GM04503 (cell line): ENCODE data around the gene SRP14.
"Not testable (repeated sequence)": the region's sequence is repeated elsewhere in the genome, so short reads cannot be mapped to it uniquely, and the experiment has no call there.

Experiments used
- DNase-seq: peaks from one replicate; pipeline ENCODE4 v3.0.0-alpha.2; 2012; ENCODE audit warnings: low read depth

The SRP14 gene

DNA sequence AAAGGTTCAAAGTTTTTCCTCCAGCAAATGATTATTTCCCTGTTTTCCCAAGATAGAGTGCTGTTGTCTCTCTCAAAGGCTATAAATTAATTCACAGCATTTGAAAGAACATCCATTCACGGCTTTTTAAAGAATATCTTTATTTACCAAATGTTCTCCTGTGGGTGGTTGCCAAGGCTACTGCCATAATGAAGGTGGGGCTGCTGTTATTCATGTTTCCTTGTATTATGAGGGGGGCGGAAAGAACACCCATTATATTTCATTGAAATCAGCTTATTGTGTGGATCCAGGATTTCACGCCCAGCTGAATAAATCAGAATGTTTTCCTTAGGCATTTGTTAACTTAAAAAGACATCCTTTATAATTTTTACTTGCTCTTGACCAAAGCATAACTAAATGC is 10.1 kb downstream of the SRP14 start:
- no peak for DNase-seq

DNA sequence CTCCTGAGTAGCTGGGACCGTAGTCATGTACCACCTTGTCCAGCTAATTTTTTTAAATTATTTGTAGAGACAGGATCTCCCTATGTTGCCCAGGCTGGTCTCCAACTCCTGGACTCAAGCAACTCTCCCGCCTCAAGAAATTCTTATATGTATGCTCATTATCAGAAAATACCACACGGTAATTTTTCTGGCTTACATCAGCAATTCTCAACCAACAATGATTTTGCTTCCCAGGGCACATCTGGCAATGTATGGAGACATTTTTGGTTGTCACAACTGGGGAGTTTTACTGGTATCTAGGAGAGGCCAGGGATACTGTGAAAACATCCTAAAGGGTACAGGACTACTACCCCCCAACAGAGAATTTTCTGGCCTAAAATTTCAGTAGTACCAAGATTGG is 10.8 kb downstream of the SRP14 start:
- no peak for DNase-seq

DNA sequence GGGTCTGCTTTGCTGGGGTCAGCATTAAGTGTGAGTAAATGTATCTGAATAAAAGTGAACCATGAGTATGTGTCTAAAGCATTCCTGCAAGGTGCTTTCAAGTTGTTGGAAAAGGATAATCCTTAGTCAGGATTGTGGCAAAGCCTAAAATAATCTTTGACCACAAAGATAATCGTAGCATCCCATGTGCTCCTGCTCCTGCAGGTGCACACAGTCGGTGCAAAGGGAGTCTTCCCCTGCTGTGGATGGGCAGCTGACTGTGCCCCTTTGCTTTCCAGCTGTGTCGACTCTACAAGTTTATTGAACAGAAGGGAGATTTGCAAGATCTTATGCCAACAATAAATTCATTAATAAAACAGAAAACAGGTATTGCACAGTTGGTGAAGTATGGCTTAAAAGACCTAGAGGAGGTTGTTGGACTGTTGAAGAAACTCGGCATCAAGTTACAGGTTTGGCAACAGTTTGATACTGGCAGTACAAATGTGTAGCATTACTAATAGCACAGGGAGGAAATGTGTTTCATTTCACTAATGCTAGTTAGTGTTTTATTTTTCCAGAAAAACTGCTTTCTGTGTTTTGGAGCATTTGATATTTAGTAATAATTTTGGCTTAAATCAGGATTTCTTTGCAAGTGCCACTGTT is 22.6 kb downstream of the SRP14 start:
- no peak for DNase-seq

GRCh38 chr15:40014390-40014789 is 24.6 kb downstream of the SRP14 start:
- DNase-seq = no peak

DNA sequence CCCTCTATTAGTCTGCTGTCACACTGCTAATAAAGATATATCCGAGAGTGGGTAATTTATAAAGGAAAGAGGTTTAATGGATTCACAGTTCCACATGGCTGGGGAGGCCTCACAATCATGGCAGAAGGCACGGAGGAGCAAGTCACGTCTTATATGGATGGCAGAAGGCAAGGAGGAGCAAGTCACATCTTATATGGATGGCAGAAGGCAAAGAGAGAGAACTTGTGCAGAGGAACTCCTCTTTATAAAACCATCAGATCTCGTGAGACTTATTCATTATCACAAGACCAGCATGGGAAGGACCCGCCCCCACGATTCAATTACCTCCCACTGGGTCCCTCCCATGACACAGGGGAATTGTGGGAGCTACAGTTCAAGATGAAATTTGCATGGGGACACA is 25.6 kb downstream of the SRP14 start:
- DNase-seq = not testable (repeated sequence)

DNA sequence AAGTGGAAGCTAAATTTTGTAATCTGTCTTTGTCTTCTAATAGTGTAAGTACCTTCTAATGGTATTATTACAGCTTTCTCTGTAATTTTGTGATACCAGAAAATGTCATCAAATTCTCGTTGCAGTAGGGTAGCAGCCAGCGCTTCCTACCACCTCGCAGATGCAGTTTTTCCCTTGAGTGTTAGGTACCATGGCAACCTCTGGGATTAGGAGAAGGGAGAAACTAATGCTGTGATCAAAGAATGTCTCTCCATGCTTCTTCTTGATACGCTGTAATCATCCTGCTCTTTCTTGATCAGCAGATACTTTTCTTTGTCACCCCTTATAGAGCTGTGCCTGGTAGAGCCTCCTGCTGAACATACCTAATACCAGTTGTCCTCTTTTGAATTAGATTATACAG is 27.7 kb downstream of the SRP14 start:
- no peak for DNase-seq

DNA sequence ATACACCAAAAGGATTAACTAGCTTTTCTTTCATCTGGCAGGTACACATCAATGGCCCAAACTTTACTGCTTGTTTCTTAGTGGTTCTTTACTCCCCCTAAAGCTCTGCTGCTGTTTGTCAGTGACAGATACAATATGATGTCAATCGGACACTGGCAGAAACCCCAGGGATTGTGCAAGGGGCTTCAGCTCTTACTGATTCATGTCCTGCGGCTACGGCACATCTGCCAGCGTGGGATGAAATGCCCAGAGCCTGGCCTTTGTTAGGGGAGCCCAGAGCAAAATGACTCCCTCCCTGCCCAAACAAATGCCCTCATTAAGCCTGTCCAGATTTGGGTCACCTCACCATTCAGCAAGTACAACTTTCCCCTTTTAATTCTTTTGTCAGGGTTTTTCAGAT is 28.3 kb downstream of the SRP14 start:
- DNase-seq = peak; percentile 73

GRCh38 chr15:40008061-40008765 is 30.8 kb downstream of the SRP14 start:
- DNase-seq = no peak

DNA sequence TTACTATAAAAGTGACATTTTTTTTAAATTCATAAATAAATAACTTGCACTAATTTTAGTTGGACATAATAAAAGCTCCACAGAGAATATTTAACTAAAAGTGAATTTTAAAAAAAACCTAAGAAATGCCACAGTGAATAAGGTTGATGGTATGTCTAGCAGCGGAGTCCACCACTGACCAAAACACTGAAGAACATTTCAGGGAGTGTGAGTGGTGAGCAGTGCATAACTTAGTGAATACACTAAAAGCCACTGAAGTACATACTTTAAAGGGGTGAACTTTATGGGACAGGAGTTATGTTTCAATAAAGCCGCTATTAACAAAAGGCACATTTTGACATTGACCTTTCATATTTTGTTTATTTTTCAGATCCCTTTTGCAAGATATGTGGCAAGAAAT is 32.3 kb downstream of the SRP14 start:
- DNase-seq = peak; percentile 11

DNA sequence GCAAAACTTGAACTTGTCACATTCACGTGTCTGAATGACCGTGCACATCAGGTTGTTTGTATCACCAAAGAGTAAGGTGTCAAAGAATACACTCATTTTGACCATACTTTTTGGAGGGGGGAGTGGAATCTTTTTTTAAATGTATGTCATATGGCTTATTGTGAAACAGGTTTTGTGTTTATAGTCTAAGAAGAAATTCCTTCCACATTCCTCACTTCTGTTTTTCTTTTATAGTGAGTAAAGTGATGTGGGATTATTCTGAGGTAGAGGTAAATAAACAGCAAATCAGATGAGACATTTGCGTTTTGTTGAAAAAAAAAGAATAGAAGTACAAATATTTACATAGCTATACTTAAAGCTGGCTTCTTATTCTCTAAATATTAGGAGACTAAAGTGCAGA is 33.0 kb downstream of the SRP14 start:
- no peak for DNase-seq

- DNase-seq = no peak
These were observed 35.7 kb downstream of the SRP14 start for GRCh38 chr15:40003116-40003916.

GRCh38 chr15:40002295-40002694 is 36.7 kb downstream of the SRP14 start:
- no peak for DNase-seq

DNA sequence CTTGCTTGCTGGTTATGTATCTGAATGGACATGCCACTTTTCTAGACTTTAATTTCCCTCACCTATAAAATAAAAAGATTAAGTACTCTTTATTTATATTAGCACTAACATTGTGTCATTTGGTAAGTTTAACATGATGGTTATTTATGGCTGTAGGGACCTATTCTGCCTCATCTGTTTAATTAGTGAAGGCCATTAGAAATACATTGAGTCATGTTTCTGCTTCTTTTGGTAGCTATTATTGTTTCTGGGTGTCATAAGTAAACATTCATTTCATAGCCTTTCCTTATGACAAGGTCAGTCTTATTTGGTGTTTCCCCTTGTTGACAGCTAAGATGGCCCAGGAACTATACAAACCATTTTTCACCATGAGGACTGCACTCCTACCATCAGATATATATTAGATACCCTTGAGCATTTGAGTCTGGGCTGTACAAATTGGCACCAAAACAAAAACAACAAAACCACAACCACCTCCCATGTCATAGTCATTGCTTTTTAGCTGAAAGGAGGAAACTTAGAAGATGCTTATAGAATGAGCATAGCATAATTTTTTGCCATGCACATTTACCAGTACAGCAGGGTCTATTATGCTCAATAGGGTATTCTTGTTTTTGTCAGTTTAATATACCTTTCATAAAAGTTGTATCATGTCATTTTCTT is 39.3 kb downstream of the SRP14 start:
- DNase-seq = no peak

- no peak for DNase-seq
These were observed 40.4 kb downstream of the SRP14 start for GRCh38 chr15:39998511-39999077.

- DNase-seq = no peak
These were observed 41.3 kb downstream of the SRP14 start for GRCh38 chr15:39997639-39998038.

GRCh38 chr15:39997031-39997430 is 42.0 kb downstream of the SRP14 start:
- DNase-seq = peak; percentile 21

- DNase-seq = not testable (repeated sequence)
These were observed 42.8 kb downstream of the SRP14 start for GRCh38 chr15:39996228-39996627.

DNA sequence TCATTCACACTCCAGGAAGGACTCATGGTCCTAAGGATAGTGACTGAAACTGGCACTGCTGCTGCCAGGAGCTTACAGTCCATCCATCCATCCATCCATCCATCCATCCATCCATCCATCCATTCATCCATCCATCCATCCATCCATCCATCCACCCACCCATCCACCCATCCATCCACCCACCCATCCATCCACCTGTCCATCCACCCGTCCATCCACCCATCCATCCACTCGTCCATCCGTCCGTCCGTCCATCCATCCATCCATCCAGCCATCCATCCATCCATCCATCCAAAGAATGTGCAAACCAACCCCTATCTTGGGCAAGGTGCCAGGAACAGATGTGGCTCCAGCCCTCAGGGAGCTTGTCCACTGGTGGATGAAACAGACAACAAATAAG is 46.0 kb downstream of the SRP14 start:
- not testable (repeated sequence) for DNase-seq

DNA sequence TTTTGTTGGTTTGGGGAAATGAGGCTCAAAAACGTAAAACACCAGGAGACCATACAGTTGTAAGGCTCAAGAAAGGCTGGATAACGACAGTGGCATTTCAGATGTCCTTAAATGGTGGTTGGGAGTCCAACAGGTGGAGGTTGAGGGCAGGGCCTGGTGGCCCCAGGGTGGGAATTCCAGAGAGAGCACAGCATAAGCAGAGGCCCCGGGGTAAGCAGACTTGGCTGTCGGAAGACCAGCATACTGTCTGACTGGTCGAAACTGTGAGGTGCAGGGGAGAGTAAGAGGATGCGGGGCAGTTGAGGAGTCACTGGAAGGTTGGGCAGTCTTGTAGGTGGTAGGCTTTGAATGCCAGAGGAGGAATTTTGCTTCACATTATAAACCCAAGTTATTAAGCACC is 48.3 kb downstream of the SRP14 start:
- no peak for DNase-seq

DNA sequence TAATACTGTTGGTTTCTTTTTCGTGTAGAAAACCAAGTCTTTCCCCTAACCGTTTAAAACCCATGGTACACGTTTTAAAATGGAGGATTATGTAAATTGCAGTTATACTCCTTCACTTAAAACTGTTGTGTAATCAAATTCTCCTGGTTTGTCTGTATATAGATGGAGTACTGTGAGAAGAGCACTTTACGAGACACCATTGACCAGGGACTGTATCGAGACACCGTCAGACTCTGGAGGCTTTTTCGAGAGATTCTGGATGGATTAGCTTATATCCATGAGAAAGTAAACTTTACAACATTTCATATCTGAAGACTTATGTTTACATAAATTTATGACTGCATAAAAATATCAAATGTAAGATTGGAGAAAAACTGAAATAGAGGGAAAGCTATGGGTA is 51.2 kb downstream of the SRP14 start:
- DNase-seq = no peak
